Activated T-helper 1 cell treated with anti-CD3 and anti-CD28 coated beads, Interleukin-2, amount 50 U/mL, for 16 hours (primary cell): ENCODE data around the gene IFIT1B.
"Not testable (repeated sequence)": the region's sequence is repeated elsewhere in the genome, so short reads cannot be mapped to it uniquely, and the experiment has no call there.

ENCODE experiments used
- DNase-seq, 2 donors: peaks; one replicate each; pipeline ENCODE4 v3.0.0-alpha.2; 2020; ENCODE audit warnings: low read depth in 1 of 2, low spot score in 1 of 2

Gene IFIT1B, protein sequence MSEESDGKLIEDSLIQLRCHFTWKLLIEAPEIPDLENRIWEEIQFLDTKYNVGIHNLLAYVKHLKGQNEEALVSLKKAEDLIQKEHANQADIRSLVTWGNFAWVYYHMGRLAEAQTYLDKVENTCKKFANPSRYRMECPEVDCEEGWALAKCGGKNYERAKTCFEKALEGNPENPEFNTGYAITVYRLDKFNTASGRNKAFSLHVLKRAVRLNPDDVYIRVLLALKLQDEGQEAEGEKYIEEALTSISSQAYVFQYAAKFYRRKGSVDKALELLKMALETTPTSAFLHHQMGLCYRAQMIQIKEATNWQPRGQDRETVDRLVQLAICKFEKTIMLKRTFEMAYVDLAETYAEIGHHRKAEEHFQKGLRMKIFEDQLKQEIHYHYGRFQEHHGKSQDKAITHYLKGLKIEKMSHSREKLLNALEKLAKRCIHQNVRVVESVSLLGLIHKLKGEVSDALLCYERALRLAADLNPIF

DNA sequence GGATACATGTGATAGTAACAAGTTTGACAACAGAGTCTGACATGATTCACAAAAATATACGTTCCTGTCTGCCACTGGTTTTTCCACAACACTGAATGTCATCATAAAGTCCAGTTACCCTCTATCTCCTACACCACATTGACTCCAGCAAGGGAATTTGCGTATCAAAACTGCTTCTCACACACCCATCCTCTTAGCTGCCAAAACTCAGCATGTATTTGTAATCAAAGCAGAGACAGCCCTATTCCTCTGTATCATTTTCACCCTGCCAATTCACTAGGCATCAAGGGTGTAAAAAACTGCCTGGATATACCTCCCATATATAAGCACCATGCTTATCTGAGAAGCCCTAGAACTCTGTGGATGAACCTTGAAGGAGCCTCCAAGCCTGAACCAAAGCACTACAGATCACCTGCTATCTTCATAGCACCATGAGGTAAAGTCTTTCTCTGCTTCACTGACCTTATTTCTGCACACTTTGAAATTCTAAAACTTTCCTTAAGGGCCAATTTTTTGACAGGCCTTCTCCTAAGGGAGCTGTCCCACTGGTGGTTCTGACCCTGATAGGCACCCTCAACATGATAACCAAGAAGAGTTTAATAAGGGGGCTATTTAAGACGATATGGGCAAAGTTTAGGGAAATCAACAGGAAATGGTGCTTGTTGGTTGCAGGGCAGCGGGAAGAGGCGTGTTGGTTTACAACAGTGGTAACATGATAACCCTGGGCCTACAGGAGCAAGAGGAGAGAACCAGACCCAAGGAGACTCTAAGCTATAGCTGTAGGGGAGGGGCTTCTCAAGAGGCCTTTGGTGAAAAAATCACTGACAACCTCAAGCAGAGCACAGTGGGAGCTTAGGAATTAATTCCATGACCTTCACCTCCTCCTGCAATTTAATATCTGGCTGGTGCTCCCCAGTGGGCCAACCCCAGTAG lies at the start of gene IFIT1B:
TSS of gene IFIT1B (plus strand) at position 352 of the 933 bp plus-strand sequence. CDS start at position 432, 80 bp downstream.
- no peak for DNase-seq

DNA sequence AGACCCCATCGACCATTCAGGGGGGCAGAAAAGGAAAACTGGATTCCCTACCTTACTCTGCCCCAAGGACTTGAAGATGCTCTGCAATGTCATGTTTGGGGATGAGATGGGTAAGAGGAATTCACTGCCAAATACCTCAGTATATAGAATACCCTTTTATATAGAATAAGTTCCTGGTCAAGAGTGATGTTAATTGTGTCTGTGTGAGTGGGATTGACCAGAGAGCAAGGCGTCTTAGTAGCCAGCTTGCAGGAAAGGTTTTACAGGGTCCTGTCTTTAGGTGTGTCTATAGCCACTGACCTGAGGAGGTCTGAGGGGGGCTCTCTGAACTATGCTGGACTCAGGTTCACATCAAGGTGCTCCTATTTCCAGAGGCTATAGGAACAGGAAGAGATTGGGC lies 48.7 kb upstream of the IFIT1B start:
- no peak for DNase-seq

GRCh38 chr10:89330014-89330413 lies 47.8 kb upstream of the IFIT1B start:
- DNase-seq = not testable (repeated sequence)

DNA sequence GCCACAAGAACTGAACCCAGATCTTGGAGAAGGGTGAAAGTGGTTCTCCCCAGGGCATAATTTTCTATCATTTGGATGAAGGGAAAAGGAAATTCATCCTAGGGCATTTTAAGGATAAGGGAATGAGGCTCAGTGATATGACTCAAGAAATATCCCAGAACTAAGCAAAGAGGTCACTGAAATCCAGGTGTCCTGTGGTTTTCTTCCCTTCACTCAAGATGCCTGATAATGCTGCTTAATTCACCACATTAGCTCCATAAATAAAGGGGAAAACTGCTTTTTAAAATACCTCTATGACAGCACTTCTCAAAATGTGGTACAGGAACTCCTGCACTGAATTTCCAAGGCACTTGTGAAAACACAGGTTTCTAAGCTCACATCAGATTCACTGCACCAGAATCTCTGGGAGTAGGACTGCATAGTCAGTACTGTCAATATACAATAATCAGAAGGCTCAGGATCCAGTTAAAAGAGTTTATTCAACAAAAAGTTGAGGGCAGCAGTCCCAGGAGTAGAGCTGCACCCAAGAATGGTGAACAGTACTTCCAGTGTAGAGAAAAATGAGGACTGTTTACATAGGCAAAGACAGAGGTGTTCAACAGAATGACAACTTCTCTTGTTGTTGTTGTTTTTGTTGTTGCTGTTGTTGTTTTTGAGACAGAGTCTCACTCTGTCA lies 47.2 kb upstream of the IFIT1B start:
- no peak for DNase-seq

GRCh38 chr10:89331487-89332122 lies 46.3 kb upstream of the IFIT1B start:
- DNase-seq = not testable (repeated sequence)

GRCh38 chr10:89332123-89332633 lies 45.7 kb upstream of the IFIT1B start:
- no peak for DNase-seq

DNA sequence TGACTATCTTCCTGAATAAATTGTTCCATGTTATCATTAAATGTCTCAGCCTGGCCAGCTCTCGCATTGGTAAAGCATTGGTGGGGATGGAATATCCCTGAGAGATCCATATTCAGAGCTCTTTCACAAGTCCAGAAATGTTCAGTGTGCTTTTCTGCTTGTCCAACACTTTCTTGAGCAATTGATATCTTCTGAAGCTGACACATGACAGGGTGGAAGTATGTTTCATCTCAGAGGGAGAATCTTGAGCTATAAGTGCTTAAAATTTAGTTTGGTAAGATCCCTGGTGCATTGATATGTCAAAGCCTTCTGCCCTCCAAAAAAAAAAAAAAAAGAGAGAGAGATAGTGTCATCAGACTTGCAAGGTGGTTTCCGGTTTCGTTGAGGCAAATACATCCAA lies 42.6 kb upstream of the IFIT1B start:
- no peak for DNase-seq

DNA sequence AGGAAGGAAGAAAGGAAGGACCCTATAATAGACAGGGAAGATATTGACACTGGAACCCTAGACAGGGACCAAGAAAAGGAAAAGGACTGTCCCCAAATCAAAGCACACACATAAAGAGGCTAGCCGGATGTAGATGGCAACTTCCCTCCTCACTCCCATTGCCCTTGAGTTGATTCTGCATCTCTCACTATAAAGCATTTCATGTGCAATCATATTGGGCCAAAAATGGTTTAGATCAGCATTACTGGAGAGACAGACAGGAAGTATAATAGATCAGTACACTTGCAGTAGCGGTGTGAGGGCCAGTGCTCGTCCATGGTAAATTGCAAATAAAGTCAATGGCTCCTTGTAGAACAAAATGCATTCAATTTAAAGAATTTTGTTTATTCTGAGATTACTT lies 41.6 kb upstream of the IFIT1B start:
- DNase-seq = no peak

GRCh38 chr10:89337484-89337883 lies 40.4 kb upstream of the IFIT1B start:
- DNase-seq = no peak

DNA sequence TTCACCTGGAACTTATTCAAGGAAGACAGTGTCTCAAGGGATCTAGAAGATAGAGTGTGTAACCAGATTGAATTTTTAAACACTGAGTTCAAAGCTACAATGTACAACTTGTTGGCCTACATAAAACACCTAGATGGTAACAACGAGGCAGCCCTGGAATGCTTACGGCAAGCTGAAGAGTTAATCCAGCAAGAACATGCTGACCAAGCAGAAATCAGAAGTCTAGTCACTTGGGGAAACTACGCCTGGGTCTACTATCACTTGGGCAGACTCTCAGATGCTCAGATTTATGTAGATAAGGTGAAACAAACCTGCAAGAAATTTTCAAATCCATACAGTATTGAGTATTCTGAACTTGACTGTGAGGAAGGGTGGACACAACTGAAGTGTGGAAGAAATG lies 39.1 kb upstream of the IFIT1B start:
- DNase-seq = no peak

DNA sequence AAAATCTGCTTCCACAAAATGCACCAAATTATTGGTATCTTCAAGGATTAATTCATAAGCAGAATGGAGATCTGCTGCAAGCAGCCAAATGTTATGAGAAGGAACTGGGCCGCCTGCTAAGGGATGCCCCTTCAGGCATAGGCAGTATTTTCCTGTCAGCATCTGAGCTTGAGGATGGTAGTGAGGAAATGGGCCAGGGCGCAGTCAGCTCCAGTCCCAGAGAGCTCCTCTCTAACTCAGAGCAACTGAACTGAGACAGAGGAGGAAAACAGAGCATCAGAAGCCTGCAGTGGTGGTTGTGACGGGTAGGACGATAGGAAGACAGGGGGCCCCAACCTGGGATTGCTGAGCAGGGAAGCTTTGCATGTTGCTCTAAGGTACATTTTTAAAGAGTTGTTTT lies 38.0 kb upstream of the IFIT1B start:
- DNase-seq = no peak

DNA sequence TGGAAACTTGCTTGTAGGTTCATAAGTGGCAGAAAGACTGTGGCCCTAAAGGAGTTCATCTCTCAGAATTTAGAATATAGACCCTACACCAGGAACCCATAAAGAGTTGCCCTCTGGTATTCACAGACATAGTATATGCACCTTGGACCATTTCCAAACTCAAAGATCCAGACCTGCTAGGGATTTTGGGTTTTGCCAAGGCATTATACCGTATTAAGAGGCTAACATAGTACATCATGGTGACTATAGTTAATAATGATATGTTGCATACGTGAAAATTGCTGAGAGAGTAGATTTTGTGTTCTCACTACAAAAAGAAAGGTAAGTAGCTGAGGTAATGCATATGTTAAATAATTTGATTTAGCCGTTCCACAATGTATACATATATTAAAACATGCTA lies 36.2 kb upstream of the IFIT1B start:
- no peak for DNase-seq

GRCh38 chr10:89342206-89342958 lies 35.5 kb upstream of the IFIT1B start:
- DNase-seq = no peak

DNA sequence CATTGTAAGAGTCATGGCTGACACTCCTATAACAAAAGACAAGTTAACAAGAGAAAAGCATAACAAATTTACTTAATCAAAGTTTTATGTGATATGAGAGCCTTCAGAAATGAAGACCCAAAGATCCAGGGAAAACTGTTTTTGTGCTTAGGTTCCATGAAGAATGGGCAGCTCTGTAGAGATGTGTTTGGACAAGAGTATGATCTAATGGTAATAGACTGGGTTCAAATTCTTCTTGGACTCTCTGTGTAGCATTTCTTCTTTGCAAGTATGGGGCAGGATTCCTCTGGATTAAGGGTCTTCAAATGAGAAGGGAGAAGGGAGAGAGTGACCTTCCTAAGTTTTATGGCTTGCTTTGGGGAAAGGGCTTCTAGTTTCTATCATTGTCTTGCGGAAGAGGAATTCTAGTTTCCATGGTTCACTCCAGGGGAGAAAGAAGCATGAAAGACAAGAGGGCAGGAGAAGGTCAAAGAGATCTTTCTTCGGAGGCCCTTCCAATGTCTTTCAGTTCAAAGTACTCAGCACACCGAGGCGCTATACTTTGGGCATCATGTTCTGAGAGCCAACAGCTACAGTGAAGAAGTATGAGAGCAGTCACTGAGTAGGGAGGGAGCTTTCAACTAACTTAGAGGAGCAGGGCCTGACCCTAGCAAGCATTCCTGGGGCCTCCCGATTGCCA lies 34.6 kb upstream of the IFIT1B start:
- no peak for DNase-seq

- no peak for DNase-seq
These were observed 33.7 kb upstream of the IFIT1B start for GRCh38 chr10:89344156-89344555.

- no peak for DNase-seq
These were observed 32.4 kb upstream of the IFIT1B start for GRCh38 chr10:89345367-89346000.

DNA sequence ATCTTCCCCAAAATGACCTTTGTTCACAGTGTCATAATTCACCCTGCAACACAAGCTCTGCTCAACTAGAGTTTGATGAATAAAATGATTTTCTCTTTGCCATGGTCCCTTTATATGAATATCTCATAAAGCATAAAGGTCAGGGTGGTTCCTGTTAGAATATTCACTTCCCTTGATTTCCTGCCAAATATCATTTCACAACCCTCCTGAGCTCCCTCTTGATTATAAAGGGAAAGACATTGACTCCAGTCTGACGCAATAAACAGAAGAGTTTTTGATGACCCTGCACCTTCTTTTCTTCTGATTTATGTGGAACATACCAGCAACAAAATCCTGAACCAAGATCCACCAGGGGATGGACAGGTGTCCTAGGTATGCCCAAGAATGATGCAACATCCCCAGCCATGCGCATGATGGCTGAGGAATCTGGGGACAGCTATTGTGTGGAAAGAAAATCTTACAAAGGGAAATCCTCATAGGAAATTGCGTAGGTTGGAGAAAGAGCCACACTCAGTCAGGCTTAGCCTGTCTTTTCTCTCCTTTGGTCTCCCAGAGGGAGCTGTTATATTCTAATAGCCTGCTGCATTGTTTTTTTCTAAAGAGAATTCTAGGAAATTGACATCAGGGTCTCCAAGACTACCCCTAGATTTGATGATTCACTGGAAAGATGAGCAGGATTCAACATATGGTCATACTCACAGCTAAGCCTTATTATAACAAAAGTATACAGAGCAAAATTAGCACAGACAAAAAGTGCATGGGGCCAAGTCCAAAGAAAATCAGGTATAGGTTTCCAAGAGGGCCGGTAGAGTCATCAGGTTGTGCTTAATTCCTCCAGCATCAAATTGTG lies 31.2 kb upstream of the IFIT1B start:
- no peak for DNase-seq
